GM12874 (cell line): ENCODE results near the gene RFX2.

Experiments
- CTCF ChIP-seq: IDR thresholded peaks from 2 replicates; pipeline ENCODE4 v1.5.1; 2011; ENCODE audit warnings: low read depth, mild to moderate bottlenecking, control low read depth, low read length, moderate library complexity; ENCODE audit not compliant: insufficient read depth

Gene RFX2

GRCh38 chr19:5952193-5953029 lies 157.9 kb downstream of the RFX2 start:
- TF ChIP-seq CTCF = no peak

- no peak for TF ChIP-seq CTCF
These were observed 158.9 kb downstream of the RFX2 start for GRCh38 chr19:5951338-5951861.

- no peak for TF ChIP-seq CTCF
These were observed 159.6 kb downstream of the RFX2 start for GRCh38 chr19:5950741-5951140.

GRCh38 chr19:5949792-5950305 lies 160.5 kb downstream of the RFX2 start:
- TF ChIP-seq CTCF = no peak

- no peak for TF ChIP-seq CTCF
These were observed 161.3 kb downstream of the RFX2 start for GRCh38 chr19:5948752-5949564.

- TF ChIP-seq CTCF = no peak
These were observed 162.9 kb downstream of the RFX2 start for GRCh38 chr19:5947435-5947834.

GRCh38 chr19:5943623-5944022 lies 166.7 kb downstream of the RFX2 start:
- no peak for TF ChIP-seq CTCF
